ENCODE results near the gene CEACAM8. TPM values are rescaled to one million over a fixed set of nuclear protein-coding genes. Genes with fewer than 3 reads are reported as not detected.

CEACAM8 gene
- polyA plus RNA-seq, 3 donors: not detected

GRCh38 chr19:42554046-42554575, 40.6 kb downstream of the CEACAM8 start:
- TF ChIP-seq CTCF (IDR thresholded peaks at IDR 0.05): no peak
- H3K27ac ChIP-seq (ENCODE audit: low read depth in 1 of 2, low read length in 2 of 2): no peak overlapping the region
- Mint-ChIP-seq H3K9me3 (peaks cover 19 to 41% (median 35%) of the 10 kb centered on the region in 7 donors), H3K4me3 (peak overlapping the region in 1 of 2 donors; percentile 84), H3K36me3 (peaks cover 10 to 12% of the 10 kb centered on the region in 2 donors), H3K27me3 (ENCODE audit: low read depth in 3 of 3) (peaks cover 52 to 84% (median 75%) of the 10 kb centered on the region in 3 donors), H3K4me1 (peaks cover 49% of the 10 kb centered on the region), H3K27ac (peak overlapping the region in 2 of 7 donors; percentile 33 to 66)
- no peaks in the 10 kb centered on the region for H3K79me2 ChIP-seq (ENCODE audit: insufficient read depth, low read length)
- no peak for DNase-seq
- H3K4me2 ChIP-seq (replicated peaks; ENCODE audit: extremely low read depth, low read length, poor library complexity, severe bottlenecking): peak overlapping the region; percentile 73
- intact Hi-C loops (cut with micrococcal nuclease): no loop called here
- peaks cover 4% of the 10 kb centered on the region for H4K20me1 ChIP-seq (ENCODE audit: insufficient read depth, low read length)
- peaks cover 12 to 39% of the 10 kb centered on the region in 2 donors for H3K27me3 ChIP-seq (ENCODE audit: control insufficient read depth in 2 of 2, insufficient read depth in 2 of 2, low read length in 2 of 2)
- WGBS (ENCODE audit: insufficient coverage): 100% methylated on average over 3 of the region's 3 CpGs
- H3K9me3 ChIP-seq (replicated peaks in 1 of 2; ENCODE audit: control insufficient read depth in 1 of 2, insufficient read depth in 1 of 2, low read length in 2 of 2): peaks cover 25% of the 10 kb centered on the region in 2 donors
- H3K9ac ChIP-seq (ENCODE audit: insufficient read depth, low read length, poor library complexity, severe bottlenecking): no peak overlapping the region
- no peak overlapping the region for H2AFZ ChIP-seq (ENCODE audit: insufficient read depth, low read depth, low read length, poor library complexity, severe bottlenecking)
- H3K4me1 ChIP-seq (ENCODE audit: control insufficient read depth in 1 of 2, insufficient read depth in 2 of 2, low read length in 2 of 2): peaks cover 44 to 46% of the 10 kb centered on the region in 2 donors
- H3K4me3 ChIP-seq (replicated peaks in 1 of 3; ENCODE audit: low read depth in 2 of 3, low read length in 3 of 3): peak overlapping the region in 1 of 3 experiments; percentile 58
- H3K36me3 ChIP-seq (replicated peaks in 1 of 2; ENCODE audit: control insufficient read depth in 1 of 2, insufficient read depth in 2 of 2, low read length in 2 of 2): no peaks in the 10 kb centered on the region

GRCh38 chr19:42553292-42554045, 41.3 kb downstream of the CEACAM8 start:
- 29% methylated on average over 3 of the region's 8 CpGs for WGBS (ENCODE audit: insufficient coverage)
- DNase-seq: peak; percentile 53 to 70 (median 68)
- Histone ChIP-seq H3K36me3 (replicated peaks in 1 of 2; ENCODE audit: control insufficient read depth in 1 of 2, insufficient read depth in 2 of 2, low read length in 2 of 2) (no peaks in the 10 kb centered on the region), H3K9me3 (replicated peaks in 1 of 2; ENCODE audit: control insufficient read depth in 1 of 2, insufficient read depth in 1 of 2, low read length in 2 of 2) (peaks cover 31% of the 10 kb centered on the region in 2 donors), H3K9ac (ENCODE audit: insufficient read depth, low read length, poor library complexity, severe bottlenecking) (no peak overlapping the region), H3K79me2 (ENCODE audit: insufficient read depth, low read length) (no peaks in the 10 kb centered on the region), H2AFZ (ENCODE audit: insufficient read depth, low read depth, low read length, poor library complexity, severe bottlenecking) (no peak overlapping the region), H3K4me2 (replicated peaks; ENCODE audit: extremely low read depth, low read length, poor library complexity, severe bottlenecking) (peak overlapping the region; percentile 73), H3K27ac (ENCODE audit: low read depth in 1 of 2, low read length in 2 of 2) (no peak overlapping the region), H3K27me3 (ENCODE audit: control insufficient read depth in 2 of 2, insufficient read depth in 2 of 2, low read length in 2 of 2) (peaks cover 12 to 40% of the 10 kb centered on the region in 2 donors), H3K4me3 (replicated peaks in 1 of 3; ENCODE audit: low read depth in 2 of 3, low read length in 3 of 3) (peak overlapping the region in 1 of 3 experiments; percentile 58), H4K20me1 (ENCODE audit: insufficient read depth, low read length) (peaks cover 4% of the 10 kb centered on the region), H3K4me1 (ENCODE audit: control insufficient read depth in 1 of 2, insufficient read depth in 2 of 2, low read length in 2 of 2) (peaks cover 44 to 46% of the 10 kb centered on the region in 2 donors)
- peak overlapping the region; percentile 12 to 84 for H3K4me3 Mint-ChIP-seq
- H3K36me3 Mint-ChIP-seq: peaks cover 11 to 12% of the 10 kb centered on the region in 2 donors
- no peak for TF ChIP-seq CTCF (IDR thresholded peaks at IDR 0.05)
- H3K9me3 Mint-ChIP-seq: peaks cover 22 to 47% (median 41%) of the 10 kb centered on the region in 7 donors
- intact Hi-C loops (cut with micrococcal nuclease): no loop called here
- peaks cover 55 to 82% (median 77%) of the 10 kb centered on the region in 3 donors for H3K27me3 Mint-ChIP-seq (ENCODE audit: low read depth in 3 of 3)
- H3K27ac Mint-ChIP-seq: peak overlapping the region in 4 of 7 donors; percentile 6 to 73 (median 56)
- peaks cover 49% of the 10 kb centered on the region for H3K4me1 Mint-ChIP-seq

Measured in CD14-positive monocyte (primary cell).